Mesothelial cell of epicardium (in vitro differentiated cells): ENCODE measurements around the gene RNLS. TPM values are rescaled to one million over a fixed set of nuclear protein-coding genes. Genes with fewer than 3 reads are reported as not detected.
A peak's percentile ranks its signal among the peaks of the same experiment; 100 is the strongest.

Source experiments
- DNase-seq, 2 experiments: peaks; one replicate each; pipeline ENCODE4 v3.0.0; 2021; ENCODE audit warnings: low spot score in 2 of 2; ENCODE audit not compliant: unreplicated experiment in 2 of 2
- H3K27ac Mint-ChIP-seq: 2 replicates; pipeline ENCODE4 v1.8.0; 2021; ENCODE audit warnings: mixed read lengths
- H3K27me3 Mint-ChIP-seq: 2 replicates; pipeline ENCODE4 v1.8.0; 2021; ENCODE audit warnings: low read depth, mixed read lengths
- H3K36me3 Mint-ChIP-seq: 2 replicates; pipeline ENCODE4 v1.8.0; 2021; ENCODE audit warnings: mixed read lengths
- H3K4me1 Mint-ChIP-seq: 2 replicates; pipeline ENCODE4 v1.8.0; 2021; ENCODE audit warnings: mixed read lengths
- H3K4me3 Mint-ChIP-seq: 2 replicates; pipeline ENCODE4 v1.8.0; 2021; ENCODE audit warnings: mild to moderate bottlenecking, moderate library complexity, mixed read lengths
- H3K9me3 Mint-ChIP-seq: 2 replicates; pipeline ENCODE4 v1.8.0; 2021; ENCODE audit warnings: mixed read lengths
- total RNA-seq: library from RNA; stranded (reverse); gene quantifications from 3 replicates; pipeline ENCODE4 v1.2.1, GENCODE V29; 2021
- TF ChIP-seq, protein P1 (sequence below): fragments of 200-600 bp; sonication (generic); IDR thresholded peaks from one replicate; pipeline ENCODE4 v1.5.0; 2021; ENCODE audit warnings: antibody characterized with exemption; ENCODE audit not compliant: unreplicated experiment

The RNLS gene
- total RNA-seq, 1 donor from 2014 or later, result 9.4 TPM

DNA sequence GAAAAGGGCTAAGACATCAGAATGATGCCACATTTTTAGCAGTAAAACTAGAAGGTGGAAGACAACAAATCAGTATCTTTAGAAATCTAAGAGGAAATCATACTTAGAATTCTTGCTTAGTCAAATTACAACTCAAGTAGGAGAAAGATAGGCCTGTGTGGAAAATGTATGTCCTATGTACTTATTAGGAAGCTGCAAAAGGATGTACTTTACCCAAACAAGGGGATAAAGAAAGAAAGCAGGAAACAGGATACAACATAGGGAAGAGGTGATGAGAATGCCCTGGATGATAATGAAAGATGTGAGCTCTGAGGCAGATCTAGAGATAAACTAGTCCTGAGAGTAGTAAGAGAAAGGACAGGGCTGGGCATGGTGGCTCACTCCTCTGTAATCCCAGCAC is 54.9 kb downstream of the RNLS start:
- H3K4me1 Mint-ChIP-seq, result peaks cover 44% of the 10 kb centered on the region
- H3K27me3 Mint-ChIP-seq, result no peaks in the 10 kb centered on the region
- peak overlapping the region; percentile 23 for H3K27ac Mint-ChIP-seq
- TF ChIP-seq, protein P1, sequence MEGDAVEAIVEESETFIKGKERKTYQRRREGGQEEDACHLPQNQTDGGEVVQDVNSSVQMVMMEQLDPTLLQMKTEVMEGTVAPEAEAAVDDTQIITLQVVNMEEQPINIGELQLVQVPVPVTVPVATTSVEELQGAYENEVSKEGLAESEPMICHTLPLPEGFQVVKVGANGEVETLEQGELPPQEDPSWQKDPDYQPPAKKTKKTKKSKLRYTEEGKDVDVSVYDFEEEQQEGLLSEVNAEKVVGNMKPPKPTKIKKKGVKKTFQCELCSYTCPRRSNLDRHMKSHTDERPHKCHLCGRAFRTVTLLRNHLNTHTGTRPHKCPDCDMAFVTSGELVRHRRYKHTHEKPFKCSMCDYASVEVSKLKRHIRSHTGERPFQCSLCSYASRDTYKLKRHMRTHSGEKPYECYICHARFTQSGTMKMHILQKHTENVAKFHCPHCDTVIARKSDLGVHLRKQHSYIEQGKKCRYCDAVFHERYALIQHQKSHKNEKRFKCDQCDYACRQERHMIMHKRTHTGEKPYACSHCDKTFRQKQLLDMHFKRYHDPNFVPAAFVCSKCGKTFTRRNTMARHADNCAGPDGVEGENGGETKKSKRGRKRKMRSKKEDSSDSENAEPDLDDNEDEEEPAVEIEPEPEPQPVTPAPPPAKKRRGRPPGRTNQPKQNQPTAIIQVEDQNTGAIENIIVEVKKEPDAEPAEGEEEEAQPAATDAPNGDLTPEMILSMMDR, result no peak
- no peak overlapping the region for H3K4me3 Mint-ChIP-seq
- no peaks in the 10 kb centered on the region for H3K9me3 Mint-ChIP-seq
- no peak for DNase-seq
- no peaks in the 10 kb centered on the region for H3K36me3 Mint-ChIP-seq

DNA sequence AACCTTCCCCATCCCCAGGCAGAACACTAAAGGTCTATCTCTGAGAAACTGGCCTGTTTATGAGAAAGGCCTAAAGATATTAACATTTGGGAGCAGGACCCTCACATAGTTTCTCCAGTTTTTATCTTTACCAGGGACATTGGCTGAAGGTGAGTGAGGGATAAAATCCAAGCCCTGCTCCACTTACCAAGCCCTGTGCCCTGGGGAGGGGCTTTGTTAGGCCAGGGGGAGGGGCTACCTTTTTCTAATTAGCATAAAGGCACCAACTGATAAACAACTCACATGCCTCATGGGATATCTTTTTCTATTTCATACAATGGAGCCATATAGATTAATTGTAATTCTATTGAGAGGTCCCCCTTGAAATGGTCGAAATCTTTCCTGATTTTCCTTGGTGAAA is 55.9 kb downstream of the RNLS start:
- Mint-ChIP-seq H3K36me3 (no peaks in the 10 kb centered on the region), H3K9me3 (no peaks in the 10 kb centered on the region), H3K27me3 (peaks cover 5% of the 10 kb centered on the region), H3K27ac (no peak overlapping the region), H3K4me1 (peaks cover 51% of the 10 kb centered on the region), H3K4me3 (no peak overlapping the region)
- no peak for DNase-seq
- TF ChIP-seq, protein P1, result no peak

DNA sequence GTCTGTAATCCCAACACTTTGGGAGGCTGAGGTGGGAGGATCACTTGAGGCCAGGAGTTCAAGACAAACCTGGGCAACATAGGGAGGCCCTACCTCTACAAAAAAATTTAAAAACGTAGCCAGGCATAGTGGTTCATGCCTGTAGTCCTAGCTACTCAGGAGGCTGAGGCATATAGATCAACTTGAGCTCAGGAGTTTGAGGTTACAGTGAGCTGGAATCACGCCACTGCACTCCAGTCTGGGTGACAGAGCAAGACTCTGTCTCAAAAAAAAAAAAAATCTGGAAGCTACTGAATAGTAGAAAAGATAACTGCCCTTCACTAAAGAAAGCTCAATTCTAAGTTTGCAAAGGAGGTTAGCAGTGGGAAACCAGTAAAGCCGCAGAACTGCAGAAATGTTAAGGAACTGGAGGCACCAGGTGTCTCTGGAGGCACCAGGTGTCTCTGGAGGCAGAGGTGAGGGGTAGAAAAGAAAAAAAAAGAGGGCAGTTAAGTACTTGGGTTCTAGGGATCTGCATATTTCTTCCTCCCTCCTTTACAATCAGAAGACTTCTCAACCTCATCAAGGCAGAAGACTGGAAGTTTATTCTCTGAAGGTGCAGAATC is 56.5 kb downstream of the RNLS start:
- Mint-ChIP-seq H3K4me3 (no peak overlapping the region), H3K36me3 (no peaks in the 10 kb centered on the region), H3K4me1 (peaks cover 49% of the 10 kb centered on the region), H3K27ac (no peak overlapping the region), H3K9me3 (no peaks in the 10 kb centered on the region), H3K27me3 (peaks cover 5% of the 10 kb centered on the region)
- no peak for DNase-seq
- TF ChIP-seq, protein P1, result no peak

DNA sequence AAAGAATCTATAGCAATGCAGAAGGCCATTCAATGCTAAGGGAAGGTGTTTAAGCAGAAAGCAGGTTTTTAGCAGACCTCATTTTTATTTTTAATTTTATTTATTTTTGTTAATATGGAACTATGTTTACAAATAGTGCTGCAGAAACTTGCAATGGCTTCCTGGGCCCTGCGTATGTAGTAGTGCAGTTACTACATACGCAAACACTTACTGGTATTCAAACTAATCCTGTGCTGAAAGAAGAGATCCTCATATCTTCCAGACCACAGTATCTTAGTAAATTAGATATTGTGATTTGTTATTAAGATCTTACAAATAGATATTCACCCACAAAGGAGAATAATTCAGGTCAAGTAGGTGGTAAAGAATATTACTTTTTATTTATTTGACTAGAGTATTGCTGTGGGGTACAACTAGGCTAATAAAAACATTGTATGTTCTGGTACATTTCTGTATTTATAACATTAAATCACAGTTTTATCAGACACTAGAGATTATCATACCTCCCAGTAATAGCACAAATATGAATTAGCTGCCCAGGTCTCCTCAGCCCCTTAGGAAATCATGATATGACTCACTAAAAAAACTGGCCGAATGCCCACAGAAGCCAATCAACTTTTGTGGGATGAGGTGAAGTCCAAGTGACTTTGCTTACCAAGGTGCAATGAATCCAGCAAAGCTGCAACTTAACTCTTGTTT is 57.6 kb downstream of the RNLS start:
- no peaks in the 10 kb centered on the region for H3K36me3 Mint-ChIP-seq
- no peak overlapping the region for H3K27ac Mint-ChIP-seq
- H3K4me1 Mint-ChIP-seq, result peaks cover 42% of the 10 kb centered on the region
- H3K27me3 Mint-ChIP-seq, result peaks cover 5% of the 10 kb centered on the region
- TF ChIP-seq, protein P1, result no peak
- no peak overlapping the region for H3K4me3 Mint-ChIP-seq
- DNase-seq, result no peak
- H3K9me3 Mint-ChIP-seq, result no peaks in the 10 kb centered on the region

DNA sequence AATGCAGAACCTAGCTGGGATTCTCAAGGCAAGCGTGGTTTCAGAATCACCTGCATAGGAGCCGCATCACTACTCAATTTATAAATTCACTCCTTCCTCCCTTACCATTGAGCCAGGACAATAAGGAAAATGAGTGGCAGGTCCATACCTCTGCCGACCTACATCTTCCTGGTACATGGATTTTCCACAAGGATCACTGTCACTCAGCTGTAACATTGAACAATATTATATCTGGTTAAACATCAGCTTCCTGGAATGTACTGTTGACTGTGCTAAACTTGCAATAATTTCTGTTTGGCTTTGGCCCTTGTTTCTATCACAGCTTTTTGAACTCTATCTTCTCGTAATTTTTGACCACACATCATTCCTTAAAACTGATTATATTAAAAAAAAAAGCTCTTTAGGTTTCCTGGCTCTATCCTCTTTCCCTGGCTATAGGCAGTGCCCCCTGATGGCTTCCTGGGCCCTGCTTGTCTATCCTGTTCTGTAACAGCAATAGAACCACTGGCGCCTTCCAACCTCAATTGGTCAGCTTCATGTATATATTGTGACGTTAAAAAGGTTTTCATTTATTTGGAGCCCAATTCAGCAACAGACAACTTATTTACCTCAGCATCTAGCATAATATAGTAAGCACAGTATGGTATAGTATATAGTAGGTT is 59.2 kb downstream of the RNLS start:
- DNase-seq, result no peak
- Mint-ChIP-seq H3K4me3 (no peak overlapping the region), H3K27ac (no peak overlapping the region), H3K36me3 (no peaks in the 10 kb centered on the region), H3K27me3 (peaks cover 5% of the 10 kb centered on the region), H3K9me3 (no peaks in the 10 kb centered on the region), H3K4me1 (peaks cover 33% of the 10 kb centered on the region)
- TF ChIP-seq, protein P1, result no peak
